Osteoblast (primary cell): ENCODE measurements around the gene NKPD1. TPM values are rescaled to one million over a fixed set of nuclear protein-coding genes. Genes with fewer than 3 reads are reported as not detected.

Source experiments
- DNase-seq: peaks from one replicate; pipeline ENCODE4 v3.0.0; 2011; ENCODE audit warnings: low spot score, mixed read lengths; ENCODE audit not compliant: insufficient read length; ENCODE audit errors: missing footprints
- H2AFZ ChIP-seq: 2 replicates; pipeline ENCODE4 v1.6.0; 2011; ENCODE audit warnings: mild to moderate bottlenecking, low read length
- H3K27ac ChIP-seq: 2 replicates; pipeline ENCODE4 v1.5.1; 2011; ENCODE audit warnings: mild to moderate bottlenecking, low read depth, low read length, moderate library complexity
- H3K27me3 ChIP-seq: 2 replicates; pipeline ENCODE4 v1.6.0; 2012; ENCODE audit warnings: mild to moderate bottlenecking, control low read depth, inconsistent platforms, low read length, moderate library complexity; ENCODE audit not compliant: insufficient read depth
- H3K36me3 ChIP-seq: 2 replicates; pipeline ENCODE4 v1.5.1; 2011; ENCODE audit warnings: mild to moderate bottlenecking, low read length, control low read depth, moderate library complexity; ENCODE audit not compliant: insufficient read depth
- H3K4me1 ChIP-seq: 2 replicates; pipeline ENCODE4 v1.5.1; 2011; ENCODE audit warnings: mild to moderate bottlenecking, low read length, control low read depth, moderate library complexity; ENCODE audit not compliant: insufficient read depth
- H3K4me2 ChIP-seq: 2 replicates; pipeline ENCODE4 v1.6.0; 2011; ENCODE audit warnings: mild to moderate bottlenecking, low read length; ENCODE audit not compliant: insufficient read depth
- H3K4me3 ChIP-seq: fragments of 200-600 bp; sonication (generic); 3 replicates; pipeline ENCODE4 v1.5.1; 2012; ENCODE audit warnings: mild to moderate bottlenecking, low read length, inconsistent platforms; ENCODE audit not compliant: insufficient read depth
- H3K79me2 ChIP-seq: 2 replicates; pipeline ENCODE4 v1.6.0; 2012; ENCODE audit warnings: mild to moderate bottlenecking, low read length, control low read depth, inconsistent platforms; ENCODE audit not compliant: insufficient read depth
- H3K9me3 ChIP-seq: 2 replicates; pipeline ENCODE4 v1.5.1; 2011; ENCODE audit warnings: low read depth, low read length, control low read depth
- H4K20me1 ChIP-seq: 2 replicates; pipeline ENCODE4 v1.6.0; 2012; ENCODE audit warnings: mild to moderate bottlenecking, low read length, control low read depth; ENCODE audit not compliant: insufficient read depth
- CTCF ChIP-seq: IDR thresholded peaks from 2 replicates; pipeline ENCODE4 v1.5.1; 2011; ENCODE audit warnings: mild to moderate bottlenecking, low read depth, low read length, moderate library complexity; ENCODE audit errors: extremely low read depth
- total RNA-seq: library from RNA; depleted of rRNA; stranded (reverse); fragments of >200 nt; gene quantifications from 2 replicates; pipeline ENCODE4 v1.2.3, GENCODE V29; 2012

NKPD1 gene
- total RNA-seq, 1 donor: not detected

GRCh38 chr19:45153339-45154063 lies 7.3 kb downstream of the NKPD1 start:
- Histone ChIP-seq H3K79me2 (no peaks in the 10 kb centered on the region), H3K4me1 (peaks cover 20% of the 10 kb centered on the region), H3K36me3 (no peaks in the 10 kb centered on the region), H3K27ac (peak overlapping the region; percentile 25), H3K4me3 (peak overlapping the region; percentile 46), H3K4me2 (peak overlapping the region; percentile 42), H2AFZ (no peak overlapping the region), H3K9me3 (no peaks in the 10 kb centered on the region), H3K27me3 (peaks cover 24% of the 10 kb centered on the region), H4K20me1 (peaks cover 16% of the 10 kb centered on the region)
- DNase-seq: peak; percentile 96
- TF ChIP-seq CTCF: no peak

- no peaks in the 10 kb centered on the region for H3K79me2 ChIP-seq
- H3K4me2 ChIP-seq: peak overlapping the region; percentile 42
- H3K9me3 ChIP-seq: no peaks in the 10 kb centered on the region
- H2AFZ ChIP-seq: no peak overlapping the region
- peaks cover 24% of the 10 kb centered on the region for H3K27me3 ChIP-seq
- peaks cover 20% of the 10 kb centered on the region for H3K4me1 ChIP-seq
- no peaks in the 10 kb centered on the region for H3K36me3 ChIP-seq
- peak; percentile 90 for DNase-seq
- no peak for TF ChIP-seq CTCF
- no peak overlapping the region for H3K27ac ChIP-seq
- peaks cover 16% of the 10 kb centered on the region for H4K20me1 ChIP-seq
- H3K4me3 ChIP-seq: peak overlapping the region; percentile 46
Measured at GRCh38 chr19:45152504-45153338, 8.1 kb downstream of the NKPD1 start.

- peaks cover 20% of the 10 kb centered on the region for H3K4me1 ChIP-seq
- H3K27ac ChIP-seq: no peak overlapping the region
- no peaks in the 10 kb centered on the region for H3K79me2 ChIP-seq
- peaks cover 4% of the 10 kb centered on the region for H3K36me3 ChIP-seq
- H4K20me1 ChIP-seq: peaks cover 16% of the 10 kb centered on the region
- no peak for TF ChIP-seq CTCF
- H3K27me3 ChIP-seq: peaks cover 24% of the 10 kb centered on the region
- no peaks in the 10 kb centered on the region for H3K9me3 ChIP-seq
- DNase-seq: peak; percentile 84
- peak overlapping the region; percentile 46 for H3K4me3 ChIP-seq
- no peak overlapping the region for H2AFZ ChIP-seq
- H3K4me2 ChIP-seq: peak overlapping the region; percentile 42
Measured at GRCh38 chr19:45151821-45152503, 8.8 kb downstream of the NKPD1 start.
